Stimulated activated CD8-positive, alpha-beta memory T cell treated with anti-CD3 and anti-CD28 coated beads, Interleukin-4, amount 100 ng/mL, for 48 hours (primary cell): ENCODE measurements around the gene HPS1.
A peak's percentile ranks its signal among the peaks of the same experiment; 100 is the strongest.

Experiments
- DNase-seq: peaks from one replicate; pipeline ENCODE4 v3.0.0-alpha.2; 2020

The HPS1 gene

DNA sequence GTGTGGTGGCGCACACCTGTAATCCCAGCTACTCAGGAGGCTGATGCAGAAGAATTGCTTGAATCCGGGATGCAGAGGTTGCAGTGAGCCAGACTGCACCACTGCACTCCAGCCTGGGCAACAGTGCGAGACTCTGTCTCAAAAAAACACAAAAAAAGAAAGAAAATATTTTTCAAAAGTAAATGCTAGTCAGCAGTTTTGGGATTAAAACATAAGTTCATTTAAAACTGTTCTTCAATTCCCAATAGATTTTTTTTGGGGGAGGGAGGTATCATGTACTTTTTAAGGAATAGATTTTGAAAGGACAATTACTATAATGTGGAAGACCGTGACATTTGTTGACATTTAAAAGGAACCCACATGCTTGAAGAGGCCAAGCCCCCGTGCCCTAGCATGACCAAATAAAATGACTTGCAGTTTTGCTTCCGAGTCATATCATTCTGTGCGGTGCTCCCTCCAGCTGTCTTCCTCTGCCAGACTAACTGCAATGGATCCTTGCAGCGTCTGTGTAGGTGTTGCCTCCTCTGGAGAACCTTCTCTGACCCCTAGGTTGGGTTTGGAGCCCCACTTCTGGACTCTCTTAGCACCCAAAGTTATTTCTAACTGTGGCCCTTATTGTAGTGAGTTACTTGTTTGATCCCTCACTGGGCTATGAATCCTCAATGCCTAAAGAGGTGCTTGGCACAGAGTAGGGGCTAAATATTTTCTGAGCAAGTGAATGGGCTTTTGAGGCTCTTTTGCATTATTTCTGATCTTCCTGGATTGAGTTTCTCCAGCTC is 17.4 kb upstream of the HPS1 start:
- no peak for DNase-seq

GRCh38 chr10:98463016-98463415 is 16.3 kb upstream of the HPS1 start:
- no peak for DNase-seq

- no peak for DNase-seq
These were observed 14.7 kb upstream of the HPS1 start for GRCh38 chr10:98461500-98461842.

- no peak for DNase-seq
These were observed 14.2 kb upstream of the HPS1 start for GRCh38 chr10:98460837-98461499.

- DNase-seq = no peak
These were observed 12.4 kb upstream of the HPS1 start for GRCh38 chr10:98458809-98459784.

GRCh38 chr10:98457721-98458120 is 11.0 kb upstream of the HPS1 start:
- DNase-seq = no peak

DNA sequence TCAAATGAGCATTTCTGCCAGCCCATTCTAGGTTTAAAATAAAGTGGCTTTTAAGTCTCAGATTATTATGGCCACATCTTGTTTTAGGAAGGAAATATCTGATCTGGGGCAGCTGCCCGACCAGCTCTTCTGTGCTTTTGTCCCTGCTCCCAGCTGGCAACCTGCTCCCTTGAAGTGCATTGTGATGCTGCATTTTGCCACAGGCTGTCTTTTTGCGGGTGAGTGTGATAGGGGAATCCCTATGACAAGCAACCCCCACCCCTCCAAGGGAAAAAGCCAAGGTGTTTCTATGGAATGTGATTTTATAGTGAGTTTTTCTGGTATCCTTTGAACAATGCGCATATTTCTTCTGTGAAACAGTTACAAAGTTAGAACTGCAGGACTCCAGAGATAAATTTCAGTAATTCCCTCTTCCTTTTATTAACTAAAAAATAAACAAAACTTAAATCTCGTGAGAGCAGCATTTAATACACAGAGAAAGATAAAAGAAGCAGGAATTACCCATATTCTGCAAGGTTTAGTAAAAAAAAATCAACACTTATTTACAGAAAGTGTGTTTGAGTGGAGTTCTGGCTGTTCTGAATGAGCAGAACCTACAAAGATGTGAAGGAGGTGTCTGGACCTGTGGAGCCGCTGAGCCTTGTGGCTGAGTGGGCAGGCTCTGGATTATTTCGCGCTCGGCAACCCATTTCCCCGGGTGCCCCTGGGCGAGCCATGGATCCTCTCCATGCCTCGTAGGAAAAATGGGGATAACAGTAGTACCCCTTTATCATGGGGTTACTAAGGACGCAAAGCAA is 10.1 kb upstream of the HPS1 start:
- no peak for DNase-seq

DNA sequence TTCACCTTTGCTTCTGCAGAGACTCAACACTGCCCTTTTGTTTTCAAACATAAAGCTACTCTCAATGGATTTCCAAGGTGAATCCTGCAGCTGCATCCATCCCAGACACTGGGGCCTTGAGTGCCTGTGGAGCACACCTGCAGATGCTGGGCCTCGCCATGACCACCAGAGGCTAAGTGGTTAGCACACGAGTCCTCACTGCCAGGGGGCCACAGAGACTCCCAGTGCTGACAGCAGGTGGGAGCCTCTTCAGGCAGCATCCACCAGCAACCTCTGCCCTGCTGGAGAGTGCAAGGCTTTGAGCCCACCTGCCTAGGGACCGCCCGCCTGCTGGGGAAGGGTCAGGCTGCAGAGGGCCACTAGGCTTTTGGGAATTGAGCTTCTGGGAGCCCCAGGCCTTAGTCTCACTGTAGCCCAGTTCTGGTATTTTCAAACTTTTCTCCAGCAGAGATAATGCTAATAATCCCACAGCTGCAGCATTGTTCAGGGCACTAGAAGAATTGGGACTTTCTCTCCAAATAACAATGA is 9.4 kb upstream of the HPS1 start:
- DNase-seq = no peak

DNA sequence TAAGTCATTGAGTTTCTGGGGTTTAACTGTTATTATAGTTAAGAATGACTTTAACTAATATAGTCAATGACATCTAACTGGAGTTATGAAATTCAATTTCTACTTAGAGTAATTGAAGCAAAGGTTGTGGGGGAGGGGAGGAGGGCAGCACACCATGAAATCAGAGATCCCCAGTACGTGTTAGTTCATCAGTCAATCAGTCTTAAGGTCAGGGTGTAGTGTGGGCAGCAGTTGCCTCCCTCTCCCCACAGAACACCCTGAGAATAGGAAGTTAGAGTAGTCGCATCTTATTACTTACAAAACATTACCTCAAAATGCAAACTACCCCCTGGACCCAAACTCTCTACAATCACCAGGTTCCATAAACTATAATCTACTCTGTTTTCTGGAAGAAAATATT is 7.0 kb upstream of the HPS1 start:
- no peak for DNase-seq

DNA sequence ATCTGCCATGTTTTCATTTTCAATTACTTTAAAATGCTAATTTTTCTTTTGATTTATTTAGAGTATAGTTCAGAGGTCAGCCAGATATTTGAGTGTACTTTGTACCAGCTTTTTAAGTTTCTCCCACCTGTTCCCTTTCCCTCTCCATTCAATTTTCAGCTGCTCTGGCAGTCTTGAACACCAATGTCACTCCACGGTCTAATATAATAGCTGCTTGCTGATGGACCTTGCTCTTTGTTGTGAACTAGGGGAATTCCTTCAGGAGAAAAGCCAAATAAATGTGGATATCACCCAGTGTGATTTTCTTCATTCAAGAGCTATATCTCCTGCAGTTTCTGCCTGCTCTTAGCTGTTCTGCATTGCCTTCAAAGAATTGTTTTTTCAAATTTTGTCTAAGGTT is 3.9 kb upstream of the HPS1 start:
- no peak for DNase-seq

DNA sequence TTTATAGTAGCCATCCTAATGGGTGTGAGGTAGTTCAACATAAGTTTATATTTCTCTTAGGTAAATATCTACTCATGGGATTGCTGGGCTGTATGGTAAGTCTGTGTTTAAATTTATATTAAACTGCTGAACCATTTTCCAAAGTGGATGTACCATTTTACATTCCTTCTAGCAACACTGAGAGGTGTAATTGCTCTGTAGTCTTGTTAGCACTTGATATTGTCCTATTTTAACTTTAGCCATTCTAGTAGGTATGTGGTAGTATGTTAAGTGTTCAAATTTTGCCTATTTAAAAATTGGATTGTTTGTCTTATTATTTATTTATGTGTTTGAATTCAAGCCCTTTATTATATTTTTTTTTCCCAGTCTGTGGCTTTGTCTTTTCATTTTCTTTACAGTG is 2.6 kb upstream of the HPS1 start:
- no peak for DNase-seq

GRCh38 chr10:98446151-98446660 is 529 bp downstream of the HPS1 start:
- DNase-seq = peak; percentile 63

- no peak for DNase-seq
These were observed 1.4 kb downstream of the HPS1 start for GRCh38 chr10:98445200-98445812.

- no peak for DNase-seq
These were observed 2.3 kb downstream of the HPS1 start for GRCh38 chr10:98444314-98445006.

DNA sequence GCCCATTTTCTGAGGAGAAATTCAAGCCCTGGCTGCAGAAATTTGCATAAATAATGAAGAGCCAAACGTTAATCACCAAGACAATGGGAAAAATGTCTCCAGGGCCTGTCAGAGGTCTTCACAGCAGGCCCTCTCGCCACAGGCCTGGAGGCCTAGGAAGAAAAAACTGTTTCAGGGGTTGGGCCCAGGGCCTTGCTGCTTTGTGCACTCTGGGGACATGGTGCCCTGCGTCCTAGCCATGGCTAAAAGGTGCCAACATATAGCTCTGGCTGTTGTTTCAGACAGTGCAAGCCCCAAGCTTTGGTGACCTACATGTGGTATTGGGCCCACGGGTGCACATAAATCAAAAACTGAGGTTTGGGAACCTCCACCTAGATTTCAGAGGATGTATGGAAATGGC is 8.0 kb downstream of the HPS1 start:
- DNase-seq = no peak

- DNase-seq = no peak
These were observed 10.0 kb downstream of the HPS1 start for GRCh38 chr10:98436704-98437103.

DNA sequence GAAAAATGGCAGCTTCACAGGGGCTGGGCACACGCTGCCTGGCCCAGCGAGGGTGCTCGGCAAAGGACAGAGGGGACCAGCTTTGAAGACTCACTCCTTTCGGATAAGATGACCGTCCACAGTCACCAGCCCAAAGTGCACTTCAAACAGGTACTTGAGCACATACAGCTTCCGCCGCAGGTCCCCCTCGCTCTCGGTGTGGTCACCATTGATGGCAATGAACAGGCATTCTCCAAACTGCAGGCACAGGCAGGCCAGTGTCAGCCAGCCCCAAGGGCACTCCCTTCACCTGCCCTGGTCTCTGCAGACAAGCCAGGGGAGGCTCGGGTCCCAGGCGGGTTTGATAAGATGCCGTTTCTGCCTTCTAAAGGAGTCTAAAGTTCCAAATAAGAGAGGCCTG is 11.6 kb downstream of the HPS1 start:
- DNase-seq = no peak

DNA sequence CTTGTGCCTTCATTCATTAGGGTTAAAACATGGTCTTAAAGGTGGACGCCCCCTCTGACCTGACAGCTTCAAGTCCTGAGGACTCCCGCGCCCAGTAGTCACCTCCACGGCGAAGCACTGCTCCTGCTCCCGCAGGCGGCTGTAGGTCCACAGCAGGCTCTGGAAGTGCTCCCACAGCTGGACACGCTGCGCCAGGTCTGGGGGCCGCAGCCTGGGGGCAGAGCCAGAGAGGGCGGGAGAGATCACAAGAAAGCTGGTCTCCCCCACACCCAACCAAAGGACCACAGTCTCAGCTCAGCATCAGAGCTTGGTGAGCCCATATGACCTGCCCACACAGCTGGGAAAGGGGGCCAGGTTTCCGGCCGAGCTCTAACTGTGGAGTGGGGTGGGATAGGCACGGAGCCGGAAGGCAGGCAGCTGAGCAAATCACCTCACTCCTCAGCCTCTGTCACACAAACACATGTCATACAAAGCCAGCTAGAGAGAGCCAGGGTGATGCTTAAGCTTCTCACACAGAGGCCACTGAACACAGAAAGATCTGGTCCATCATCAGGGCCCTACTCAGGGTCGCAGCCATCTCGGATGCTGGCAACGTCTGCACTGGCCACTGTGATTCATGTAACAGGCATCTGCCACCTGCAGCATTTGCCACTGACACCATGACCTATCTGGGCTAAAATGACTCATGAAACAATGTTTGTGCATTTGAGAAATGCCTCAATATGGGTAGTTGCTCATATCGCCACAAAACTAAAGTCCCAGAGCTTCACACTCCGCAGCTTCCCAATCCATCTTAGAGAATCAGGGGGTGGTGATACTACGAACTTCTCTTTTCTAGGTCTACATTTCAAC is 12.6 kb downstream of the HPS1 start:
- DNase-seq = no peak

DNA sequence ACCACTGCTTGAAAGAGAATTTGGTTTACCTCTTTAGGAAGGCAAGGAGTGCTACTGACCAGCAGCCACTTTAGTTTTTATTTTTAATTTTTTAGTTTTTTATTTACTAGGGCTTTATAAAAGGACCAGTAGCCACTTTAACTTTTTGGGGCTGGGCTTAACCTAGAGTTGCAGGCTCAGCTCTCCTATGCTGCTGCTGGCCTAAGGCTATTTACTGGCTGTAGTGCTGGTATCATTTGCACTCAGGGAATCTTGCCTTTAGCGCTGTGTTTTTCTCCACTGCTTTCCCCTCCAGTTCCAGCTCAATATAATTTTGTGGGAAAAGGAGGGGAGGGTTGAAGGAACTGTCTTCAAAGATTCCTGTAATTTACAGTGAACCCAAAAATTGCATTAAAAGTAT is 13.4 kb downstream of the HPS1 start:
- DNase-seq = no peak

- DNase-seq = no peak
These were observed 14.4 kb downstream of the HPS1 start for GRCh38 chr10:98432330-98432729.
